Central memory CD4-positive, alpha-beta T cell (primary cell): Measurements from ENCODE around the gene FGFR2.

Experiments
- DNase-seq: peaks from one replicate; pipeline ENCODE4 v3.0.0; 2022

Gene FGFR2

GRCh38 chr10:121551210-121551885 lies 46.9 kb downstream of the FGFR2 start:
- DNase-seq, result no peak

GRCh38 chr10:121544301-121544869 lies 53.9 kb downstream of the FGFR2 start:
- no peak for DNase-seq

DNA sequence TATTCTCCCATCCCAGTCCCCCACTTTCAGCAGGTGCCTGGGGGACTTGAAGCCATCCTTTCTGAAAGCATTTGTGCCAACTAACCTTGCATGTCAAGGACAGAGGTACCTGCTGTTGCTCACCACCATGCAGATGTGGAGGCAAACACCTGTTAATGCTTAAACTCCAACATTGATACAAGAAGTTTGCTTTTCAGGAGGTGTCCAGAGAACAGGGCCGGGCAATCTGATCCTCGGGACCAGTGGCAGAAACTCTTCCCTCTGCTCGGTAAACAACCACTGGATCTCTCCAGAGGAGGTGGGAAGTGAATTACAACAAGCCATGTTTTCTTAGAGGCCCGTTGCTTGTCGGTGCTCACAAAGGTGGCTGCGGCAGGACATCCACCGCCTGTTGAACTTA lies 54.7 kb downstream of the FGFR2 start:
- no peak for DNase-seq

- no peak for DNase-seq
Observed at GRCh38 chr10:121541450-121542120, 56.7 kb downstream of the FGFR2 start.

DNA sequence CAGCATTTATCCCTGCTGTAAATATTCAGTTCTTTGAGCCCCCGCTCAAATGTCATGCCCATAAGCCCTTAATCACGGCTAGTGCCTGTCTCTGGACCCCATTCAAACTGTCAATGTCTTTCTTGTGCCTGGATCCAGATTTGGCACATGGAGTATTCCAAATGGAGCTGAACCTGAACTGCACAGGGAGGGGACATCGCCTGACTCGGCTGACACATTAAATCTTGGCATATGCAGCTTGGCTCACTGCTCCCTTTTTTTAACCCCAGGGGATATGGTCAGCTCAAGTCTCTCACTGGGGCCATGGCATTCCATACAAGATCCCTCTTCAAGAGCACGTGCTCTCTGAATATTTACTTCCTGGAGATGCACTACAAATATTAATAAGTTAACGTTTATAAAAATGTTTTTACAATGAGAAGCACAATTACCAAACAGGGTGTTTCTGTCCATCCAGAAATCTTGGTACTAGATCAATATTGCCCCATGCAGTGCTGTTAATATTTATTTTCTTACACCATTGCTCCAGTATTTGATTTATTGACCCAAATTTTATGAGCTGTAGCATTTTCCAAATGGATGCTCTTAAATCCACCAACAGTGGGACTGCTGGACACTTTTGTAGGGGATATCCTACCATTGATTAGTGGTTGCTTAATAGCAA lies 57.4 kb downstream of the FGFR2 start:
- no peak for DNase-seq

DNA sequence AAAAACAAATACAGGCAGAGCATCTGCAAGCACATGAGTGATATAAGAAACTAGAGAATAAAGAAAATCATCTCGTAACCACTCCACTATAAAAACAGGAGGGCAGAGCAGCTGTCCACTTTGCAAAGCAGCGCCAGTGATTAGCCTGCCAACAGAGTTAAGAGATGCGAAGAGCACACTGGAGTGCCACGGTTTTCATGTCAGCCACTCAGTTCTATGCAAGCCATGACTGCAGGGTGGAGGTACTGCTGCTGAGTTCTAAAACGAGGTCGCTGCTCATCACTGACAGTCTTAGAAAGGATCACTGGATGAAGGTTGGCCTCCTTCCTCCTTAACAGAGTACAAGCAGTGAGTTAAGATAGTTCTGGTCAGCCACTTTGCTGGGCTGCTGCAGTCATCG lies 58.5 kb downstream of the FGFR2 start:
- no peak for DNase-seq

DNA sequence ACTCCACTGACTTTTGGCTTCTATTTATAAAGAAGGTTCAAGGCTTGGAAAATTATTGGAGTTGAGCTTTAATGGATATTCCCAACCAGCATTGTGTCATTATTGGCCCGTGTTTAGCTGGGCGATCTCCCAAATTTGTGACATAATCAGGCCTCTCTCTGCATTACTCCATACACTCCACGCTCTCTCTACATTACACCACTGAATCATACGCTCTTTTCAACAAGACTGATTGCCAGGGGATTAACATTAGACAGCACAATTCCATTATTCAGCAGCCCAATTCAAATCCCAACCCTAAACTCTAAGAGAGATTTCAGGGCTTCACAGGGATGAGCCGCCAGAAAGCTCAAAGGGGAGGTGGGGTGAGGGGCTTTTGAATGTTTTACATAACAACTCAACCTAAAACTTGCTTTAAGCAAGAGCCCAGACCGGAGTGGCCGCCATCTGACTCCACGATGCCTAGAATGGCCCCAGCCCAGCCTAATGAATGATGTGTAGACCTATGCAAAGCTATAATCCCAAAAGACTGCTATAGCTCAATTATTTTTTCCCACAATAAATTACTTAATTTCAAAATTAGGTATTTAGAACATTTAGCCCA lies 61.8 kb downstream of the FGFR2 start:
- no peak for DNase-seq

GRCh38 chr10:121535381-121535780 lies 62.9 kb downstream of the FGFR2 start:
- DNase-seq, result no peak

GRCh38 chr10:121532292-121532864 lies 65.9 kb downstream of the FGFR2 start:
- no peak for DNase-seq

DNA sequence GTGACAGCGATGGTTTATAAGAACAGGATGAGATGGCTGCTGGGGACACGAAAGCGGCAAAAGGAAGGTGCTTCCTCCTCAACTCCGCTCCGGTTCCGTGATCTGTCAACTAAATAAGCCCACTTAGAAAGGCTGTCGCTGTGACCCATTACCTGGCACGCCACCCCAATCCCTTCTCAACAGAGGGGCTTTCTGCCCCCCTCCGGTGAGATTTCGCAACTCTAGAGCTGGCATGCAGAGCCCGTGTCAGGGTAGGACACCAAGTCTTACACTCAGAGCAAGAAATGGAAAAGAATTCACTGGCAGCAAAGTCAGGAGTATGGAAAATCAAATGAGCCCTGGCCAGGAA lies 66.4 kb downstream of the FGFR2 start:
- DNase-seq, result no peak

GRCh38 chr10:121531076-121531829 lies 67.0 kb downstream of the FGFR2 start:
- DNase-seq, result no peak

- DNase-seq, result no peak
Observed at GRCh38 chr10:121530481-121531075, 67.7 kb downstream of the FGFR2 start.

GRCh38 chr10:121527690-121528089 lies 70.6 kb downstream of the FGFR2 start:
- DNase-seq, result no peak

- DNase-seq, result no peak
Observed at GRCh38 chr10:121526801-121527221, 71.4 kb downstream of the FGFR2 start.

DNA sequence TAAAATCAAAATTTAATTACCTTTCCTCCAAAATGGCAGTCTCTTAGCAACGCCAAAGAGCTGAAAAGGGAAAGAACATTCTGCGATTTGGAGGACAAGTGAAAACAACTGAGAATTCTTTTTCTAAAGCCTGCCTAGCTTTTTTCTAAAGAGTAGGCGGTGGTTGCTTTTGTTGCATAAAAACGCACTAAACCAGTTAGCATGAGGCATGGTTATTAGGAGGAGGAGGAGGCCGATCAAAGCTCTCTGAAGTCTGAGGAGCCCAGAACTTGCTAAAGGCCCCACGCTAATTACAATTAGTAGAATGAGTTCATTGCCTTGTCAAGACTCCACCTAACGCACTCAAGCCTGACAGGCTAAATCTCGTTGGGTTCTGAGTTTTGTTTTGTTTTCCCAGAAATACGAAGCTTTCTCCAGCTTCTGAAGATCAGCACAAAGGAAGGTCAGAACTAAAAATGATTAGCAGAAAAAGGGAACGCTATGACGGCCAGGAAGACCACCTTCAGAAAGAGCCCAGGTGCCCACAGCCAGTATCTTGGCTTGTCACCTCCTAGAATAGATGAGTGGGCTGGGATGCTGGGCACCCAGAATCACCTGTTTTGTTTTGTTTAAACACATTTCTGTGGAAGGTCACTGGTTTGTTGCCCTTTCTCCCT lies 72.0 kb downstream of the FGFR2 start:
- DNase-seq, result no peak

DNA sequence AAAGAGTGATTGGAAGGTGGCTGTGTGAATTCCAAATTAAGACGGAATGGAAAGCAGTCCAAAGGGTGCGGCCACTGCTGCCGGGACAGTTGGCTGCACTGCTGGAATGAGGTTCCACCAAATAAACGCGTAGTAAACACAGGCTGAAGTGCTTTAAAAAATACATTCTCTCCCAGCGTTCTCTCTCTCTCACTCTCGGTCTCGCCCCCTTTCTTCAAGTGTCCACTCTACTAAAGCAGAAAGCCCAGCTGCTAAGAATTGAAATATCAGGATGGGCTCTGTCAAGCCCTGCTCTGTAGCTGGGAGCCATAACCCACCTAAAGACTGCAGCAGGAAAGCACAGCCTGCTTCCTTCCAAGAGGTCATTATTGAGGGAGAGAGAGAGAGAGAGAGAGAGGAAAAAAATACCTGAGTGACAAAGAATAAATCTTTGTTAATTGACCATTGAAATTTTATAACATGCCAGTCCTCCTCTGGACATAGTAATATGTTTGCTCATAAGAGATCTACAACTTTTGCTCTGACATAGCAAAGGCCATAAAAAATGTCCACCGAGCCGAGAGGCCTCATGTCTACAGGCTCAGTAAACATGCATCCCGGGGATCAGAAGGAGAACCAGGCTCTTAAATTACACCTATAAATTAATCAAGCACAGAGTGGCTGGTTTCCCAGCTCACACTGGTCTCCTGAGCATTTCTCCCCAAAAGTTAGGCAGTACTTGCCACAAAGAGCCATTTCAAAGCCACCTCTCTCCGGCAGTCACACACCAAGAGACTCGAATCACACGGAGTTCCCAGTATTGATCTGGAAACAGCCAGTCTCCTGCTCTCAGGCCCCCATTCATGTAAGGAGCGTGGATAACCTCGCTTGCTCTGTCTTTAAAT lies 72.8 kb downstream of the FGFR2 start:
- DNase-seq, result no peak

- DNase-seq, result no peak
Observed at GRCh38 chr10:121524157-121524817, 74.0 kb downstream of the FGFR2 start.

DNA sequence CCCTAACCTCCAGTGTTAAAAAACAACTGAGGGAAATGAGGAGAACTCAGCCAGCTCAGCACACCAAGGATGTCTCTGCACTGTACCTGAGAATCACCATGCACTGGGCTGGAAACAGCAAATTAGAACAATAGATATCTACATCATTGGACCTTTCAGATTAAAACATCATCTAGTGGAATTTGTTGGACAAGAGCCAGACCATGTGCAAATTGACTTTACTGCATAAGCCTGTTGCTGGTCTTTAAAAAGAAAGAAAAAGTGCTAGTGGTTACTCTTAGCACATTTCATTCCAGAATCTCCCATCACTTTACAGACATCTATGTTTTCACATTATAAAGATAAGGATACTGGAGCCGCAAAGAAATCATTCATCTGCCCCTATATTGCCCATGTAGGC lies 75.4 kb downstream of the FGFR2 start:
- DNase-seq, result no peak

GRCh38 chr10:121521794-121522556 lies 76.3 kb downstream of the FGFR2 start:
- DNase-seq, result no peak
